HL-60/S4 (cell line): Measurements from ENCODE around the gene MGAT5.

Source experiments
- in situ Hi-C: fragments of 300-500 bp; cut with MboI; formaldehyde crosslinking; loops from 2 replicates; pipeline ENCODE4 v1.14.3; 2022; ENCODE audit warnings: low sequenced_read_pairs

MGAT5 gene

GRCh38 chr2:134324947-134325346 is 71.1 kb downstream of the MGAT5 start:
- in situ Hi-C loops: no loop called here

GRCh38 chr2:134325696-134326095 is 71.8 kb downstream of the MGAT5 start:
- in situ Hi-C loops: no loop called here

GRCh38 chr2:134327367-134327766 is 73.5 kb downstream of the MGAT5 start:
- in situ Hi-C loops: no loop called here

GRCh38 chr2:134331081-134331480 is 77.2 kb downstream of the MGAT5 start:
- in situ Hi-C loops: no loop called here

GRCh38 chr2:134333646-134334189 is 79.8 kb downstream of the MGAT5 start:
- in situ Hi-C loops: no loop called here

- in situ Hi-C loops: no loop called here
Observed at GRCh38 chr2:134334542-134335353, 80.9 kb downstream of the MGAT5 start.

- in situ Hi-C loops: no loop called here
Observed at GRCh38 chr2:134335601-134336000, 81.7 kb downstream of the MGAT5 start.

- in situ Hi-C loops: no loop called here
Observed at GRCh38 chr2:134336352-134336751, 82.5 kb downstream of the MGAT5 start.

GRCh38 chr2:134336921-134337320 is 83.0 kb downstream of the MGAT5 start:
- in situ Hi-C loops: no loop called here

GRCh38 chr2:134337631-134338030 is 83.8 kb downstream of the MGAT5 start:
- in situ Hi-C loops: no loop called here

GRCh38 chr2:134338208-134338607 is 84.3 kb downstream of the MGAT5 start:
- in situ Hi-C loops: no loop called here

- in situ Hi-C loops: no loop called here
Observed at GRCh38 chr2:134341476-134341875, 87.6 kb downstream of the MGAT5 start.

GRCh38 chr2:134344954-134345697 is 91.3 kb downstream of the MGAT5 start:
- in situ Hi-C loops: no loop called here

GRCh38 chr2:134346141-134346540 is 92.3 kb downstream of the MGAT5 start:
- in situ Hi-C loops: no loop called here

GRCh38 chr2:134347756-134348155 is 93.9 kb downstream of the MGAT5 start:
- in situ Hi-C loops: no loop called here

- in situ Hi-C loops: no loop called here
Observed at GRCh38 chr2:134348239-134348638, 94.4 kb downstream of the MGAT5 start.

- in situ Hi-C loops: no loop called here
Observed at GRCh38 chr2:134348760-134349159, 94.9 kb downstream of the MGAT5 start.

- in situ Hi-C loops: no loop called here
Observed at GRCh38 chr2:134351016-134351415, 97.1 kb downstream of the MGAT5 start.

- in situ Hi-C loops: no loop called here
Observed at GRCh38 chr2:134351899-134352298, 98.0 kb downstream of the MGAT5 start.

GRCh38 chr2:134352844-134353243 is 99.0 kb downstream of the MGAT5 start:
- in situ Hi-C loops: no loop called here

- in situ Hi-C loops: no loop called here
Observed at GRCh38 chr2:134354611-134355010, 100.7 kb downstream of the MGAT5 start.

- in situ Hi-C loops: no loop called here
Observed at GRCh38 chr2:134357814-134358213, 103.9 kb downstream of the MGAT5 start.
